Subcutaneous abdominal adipose tissue (tissue), 5 donors: ENCODE data around the gene CCDC78.
A peak's percentile ranks its signal among the peaks of the same experiment; 100 is the strongest.

Experiments
- H3K27ac ChIP-seq: one replicate; pipeline ENCODE4 v1.7.0; 2013; ENCODE audit warnings: low read depth, mild to moderate bottlenecking, inconsistent platforms, low read length, moderate library complexity
- H3K27me3 ChIP-seq, 5 donors: one replicate each; pipeline ENCODE4 v1.7.0; 2013; ENCODE audit warnings: low read length in 5 of 5, inconsistent platforms in 1 of 5; ENCODE audit not compliant: control insufficient read depth in 5 of 5, insufficient read depth in 4 of 5
- H3K36me3 ChIP-seq, 5 donors: one replicate each; pipeline ENCODE4 v1.7.0; 2013; ENCODE audit warnings: low read length in 5 of 5; ENCODE audit not compliant: control insufficient read depth in 5 of 5, insufficient read depth in 5 of 5
- H3K4me1 ChIP-seq, 5 donors: one replicate each; pipeline ENCODE4 v1.7.0; 2013; ENCODE audit warnings: low read length in 5 of 5, mild to moderate bottlenecking in 3 of 5, moderate library complexity in 1 of 5; ENCODE audit not compliant: control insufficient read depth in 5 of 5, insufficient read depth in 5 of 5
- H3K4me3 ChIP-seq, 5 donors: one replicate each; pipeline ENCODE4 v1.7.0; 2013; ENCODE audit warnings: low read length in 5 of 5, low read depth in 1 of 5
- H3K9ac ChIP-seq, 5 donors: one replicate each; pipeline ENCODE4 v1.7.0; 2013; ENCODE audit warnings: low read length in 5 of 5, mild to moderate bottlenecking in 4 of 5, moderate library complexity in 3 of 5
- H3K9me3 ChIP-seq, 5 donors: one replicate each; pipeline ENCODE4 v1.7.0; 2013; ENCODE audit warnings: low read length in 5 of 5; ENCODE audit not compliant: control insufficient read depth in 5 of 5
- donor health status: healthy.
- donor health status: healthy.
- donor health status: healthy.
- donor health status: healthy.
- donor health status: healthy.

The CCDC78 gene

DNA sequence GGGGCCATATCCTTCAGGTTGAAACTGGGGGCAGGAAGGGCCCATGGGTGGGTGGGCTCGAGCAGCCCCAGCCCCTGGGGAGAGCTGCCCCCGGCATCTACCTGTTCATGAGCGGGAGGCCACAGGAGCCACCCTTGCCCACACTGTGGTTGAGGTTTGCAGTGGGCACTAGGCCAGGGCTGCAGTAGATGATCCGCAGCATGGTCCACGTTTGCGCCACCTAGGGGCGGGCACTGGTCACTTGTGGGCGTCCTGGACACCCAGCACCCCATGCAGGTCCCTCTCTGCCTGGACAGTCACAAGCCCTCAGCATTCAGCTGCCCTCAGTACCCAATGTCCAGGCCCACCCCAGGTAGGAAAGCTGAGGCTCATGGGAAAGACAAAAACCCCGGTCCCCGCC is 40.3 kb downstream of the CCDC78 start:
- Histone ChIP-seq H3K4me3 (no peak overlapping the region), H3K9me3 (no peaks in the 10 kb centered on the region), H3K27ac (no peak overlapping the region), H3K27me3 (no peaks in the 10 kb centered on the region), H3K4me1 (peaks cover 11 to 74% (median 62%) of the 10 kb centered on the region in 5 donors), H3K36me3 (peaks cover 0 to 35% (median 31%) of the 10 kb centered on the region in 5 donors), H3K9ac (no peak overlapping the region)

DNA sequence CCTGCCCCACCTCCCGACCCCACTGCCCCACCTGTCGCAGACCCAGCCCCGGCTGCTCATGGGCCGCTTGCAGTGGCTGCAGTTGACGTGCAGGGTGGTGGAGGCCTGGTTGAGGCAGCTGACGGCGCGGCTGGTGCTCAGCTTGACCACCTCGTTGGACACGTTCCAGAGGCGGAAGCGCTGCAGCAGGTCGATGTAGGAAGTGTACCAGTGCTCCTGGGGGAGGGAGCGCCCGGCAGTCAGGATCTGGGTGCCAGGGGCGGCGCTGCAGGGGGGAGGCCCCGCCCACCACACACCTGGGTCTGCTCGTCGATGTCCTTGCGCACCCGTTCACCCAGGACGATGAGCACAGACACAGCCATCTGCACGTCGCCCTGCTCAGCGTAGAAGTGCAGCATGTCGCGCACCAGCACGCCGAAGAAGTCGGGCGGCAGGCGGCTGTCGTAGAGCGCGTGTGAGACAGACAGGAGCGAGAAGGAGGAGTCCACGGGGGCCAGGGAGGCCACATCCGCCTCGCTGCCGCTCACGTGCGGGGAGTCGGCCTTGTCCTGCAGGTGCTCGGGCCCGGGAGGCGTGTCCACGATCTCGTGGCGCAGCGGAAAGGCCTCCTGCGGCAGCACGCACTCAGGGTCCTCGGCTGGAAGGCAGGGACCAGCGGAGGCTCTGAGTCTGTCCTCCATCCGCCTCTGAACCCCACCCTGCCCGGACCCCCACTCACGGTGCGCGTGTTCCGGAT is 41.1 kb downstream of the CCDC78 start:
- no peaks in the 10 kb centered on the region for H3K9me3 ChIP-seq
- H3K4me1 ChIP-seq = peaks cover 11 to 71% (median 59%) of the 10 kb centered on the region in 5 donors
- no peak overlapping the region for H3K9ac ChIP-seq
- H3K27ac ChIP-seq = no peak overlapping the region
- no peaks in the 10 kb centered on the region for H3K27me3 ChIP-seq
- peak overlapping the region in 2 of 5 donors; percentile 68 to 78 for H3K4me3 ChIP-seq
- H3K36me3 ChIP-seq = peaks cover 0 to 35% (median 31%) of the 10 kb centered on the region in 5 donors

DNA sequence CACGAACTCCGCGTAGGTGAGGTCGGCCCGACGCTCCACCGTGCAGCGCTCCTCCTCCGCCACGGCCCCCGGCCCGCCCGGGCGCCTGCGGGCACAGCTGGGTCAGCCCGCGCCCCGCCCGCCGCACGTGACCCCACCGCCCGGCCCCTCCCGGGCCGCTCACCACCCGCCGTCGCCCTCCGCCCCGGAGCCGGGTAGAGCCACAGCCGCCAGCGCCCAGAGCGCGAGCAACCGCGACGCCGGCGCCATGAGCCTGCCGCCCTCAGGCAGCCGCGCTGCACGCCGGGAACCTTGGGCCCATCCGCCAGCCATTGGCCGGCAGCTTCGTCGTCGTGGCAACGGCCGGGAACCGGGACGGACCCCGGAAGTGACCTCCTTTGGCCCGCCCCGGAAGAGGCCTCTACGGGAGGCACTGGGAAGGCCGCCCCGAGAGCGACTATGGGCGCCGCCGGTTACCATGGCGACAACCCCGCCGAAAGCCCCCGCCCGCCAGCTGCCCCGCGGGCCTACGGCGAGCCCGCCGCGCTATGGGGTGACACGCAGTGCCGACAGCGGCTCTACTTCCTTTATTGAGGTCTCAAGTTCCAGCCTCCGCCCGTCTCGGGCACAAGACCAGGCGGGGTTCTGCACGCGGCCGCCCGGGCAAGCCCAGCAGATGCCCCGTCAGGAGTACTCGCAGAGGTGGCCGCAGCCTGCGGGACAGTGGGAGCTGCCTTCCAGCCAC is 42.0 kb downstream of the CCDC78 start, which contains the start of gene JMJD8:
Gene JMJD8, minus strand, starts transcription at position 264 of the 724 bp plus-strand sequence. Its CDS starts 15 bp downstream, at position 249.
- peak within 1 kb of the TSS; percentile 50 for H3K27ac ChIP-seq
- no peaks in the 10 kb centered on the region for H3K27me3 ChIP-seq
- peaks cover 7 to 69% (median 55%) of the 10 kb centered on the region in 5 donors for H3K4me1 ChIP-seq
- peak within 1 kb of the TSS in 4 of 5 donors; percentile 58 to 78 (median 68) for H3K9ac ChIP-seq
- H3K9me3 ChIP-seq = no peaks in the 10 kb centered on the region
- H3K4me3 ChIP-seq = peak within 1 kb of the TSS in 4 of 5 donors; percentile 67 to 80 (median 73)
- H3K36me3 ChIP-seq = peaks cover 0 to 35% (median 31%) of the 10 kb centered on the region in 5 donors

DNA sequence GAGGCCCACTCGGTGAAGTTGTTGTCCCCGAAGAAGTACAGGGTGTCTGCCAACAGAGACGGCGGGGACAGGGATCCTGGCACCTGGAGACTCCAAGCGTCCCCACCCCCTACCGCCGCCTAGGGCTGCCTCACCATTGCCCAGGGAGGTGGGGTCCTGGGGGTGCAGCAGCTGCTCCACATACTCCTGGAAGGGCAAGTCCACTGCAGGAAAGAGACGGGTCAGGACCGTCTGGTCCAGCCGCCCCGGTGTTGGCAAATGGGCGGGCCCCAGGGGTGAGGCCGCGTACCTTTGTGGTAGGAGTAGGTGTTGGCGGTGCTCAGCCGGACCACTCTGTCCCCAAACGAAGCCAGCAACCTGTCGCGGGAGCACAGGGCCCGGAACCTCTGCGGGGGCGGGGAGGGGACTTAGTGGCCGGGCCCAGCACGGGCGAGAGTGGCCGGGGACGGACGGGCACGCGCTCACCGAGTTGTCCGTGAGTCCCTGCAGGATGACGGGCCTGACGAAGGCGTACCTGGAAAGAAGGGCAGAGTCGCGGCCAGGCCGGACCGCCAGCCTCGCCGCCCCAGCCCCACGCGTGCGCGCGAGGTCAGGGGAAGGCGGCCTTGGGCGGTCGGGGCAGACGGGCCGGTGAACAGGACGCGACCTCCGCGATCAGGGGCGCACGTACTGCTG is 42.7 kb downstream of the CCDC78 start:
- Histone ChIP-seq H3K9me3 (no peaks in the 10 kb centered on the region), H3K4me1 (peaks cover 4 to 68% (median 51%) of the 10 kb centered on the region in 5 donors), H3K9ac (peak overlapping the region in 3 of 5 donors; percentile 62 to 71 (median 68)), H3K4me3 (peak overlapping the region in 4 of 5 donors; percentile 67 to 80 (median 73)), H3K36me3 (peaks cover 0 to 35% (median 31%) of the 10 kb centered on the region in 5 donors), H3K27ac (peak overlapping the region; percentile 37), H3K27me3 (no peaks in the 10 kb centered on the region)

GRCh38 chr16:682493-683395 is 43.5 kb downstream of the CCDC78 start:
- H3K27me3 ChIP-seq = no peaks in the 10 kb centered on the region
- H3K36me3 ChIP-seq = peaks cover 0 to 34% (median 29%) of the 10 kb centered on the region in 5 donors
- peak overlapping the region in 2 of 5 donors; percentile 68 to 78 for H3K4me3 ChIP-seq
- peak overlapping the region; percentile 37 for H3K27ac ChIP-seq
- H3K9me3 ChIP-seq = no peaks in the 10 kb centered on the region
- H3K9ac ChIP-seq = peak overlapping the region in 3 of 5 donors; percentile 24 to 71 (median 62)
- peaks cover 4 to 65% (median 51%) of the 10 kb centered on the region in 5 donors for H3K4me1 ChIP-seq

DNA sequence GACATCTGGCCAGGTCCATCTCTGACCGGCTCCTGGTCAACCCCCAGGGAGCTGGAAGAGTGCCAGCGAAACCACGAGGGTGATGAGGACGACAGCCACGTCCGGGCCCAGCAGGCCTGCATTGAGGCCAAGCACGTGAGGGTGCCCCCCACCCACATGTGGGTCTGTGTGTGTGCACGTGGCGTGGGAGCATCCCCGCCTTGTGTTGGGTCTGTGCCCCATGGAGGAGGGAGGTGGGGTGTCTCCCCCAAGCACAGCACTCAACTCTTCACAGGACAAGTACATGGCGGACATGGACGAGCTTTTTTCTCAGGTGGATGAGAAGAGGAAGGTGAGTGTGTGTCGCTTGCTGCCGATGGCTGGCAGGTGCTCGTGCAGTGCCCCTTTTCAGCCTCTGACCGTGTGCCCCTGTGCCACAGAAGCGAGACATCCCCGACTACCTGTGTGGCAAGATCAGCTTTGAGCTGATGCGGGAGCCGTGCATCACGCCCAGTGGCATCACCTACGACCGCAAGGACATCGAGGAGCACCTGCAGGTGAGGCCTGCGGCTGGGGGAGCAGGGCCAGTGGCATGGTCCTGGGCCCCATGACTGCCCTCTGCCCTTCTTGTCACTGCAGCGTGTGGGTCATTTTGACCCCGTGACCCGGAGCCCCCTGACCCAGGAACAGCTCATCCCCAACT is 44.4 kb downstream of the CCDC78 start:
- Histone ChIP-seq H3K27me3 (peaks cover 0 to 3% (median 0%) of the 10 kb centered on the region in 5 donors), H3K4me1 (peaks cover 4 to 65% (median 51%) of the 10 kb centered on the region in 5 donors), H3K27ac (peak overlapping the region; percentile 62), H3K36me3 (peaks cover 0 to 25% (median 21%) of the 10 kb centered on the region in 5 donors), H3K9me3 (no peaks in the 10 kb centered on the region), H3K9ac (peak overlapping the region in 3 of 5 donors; percentile 84 to 90 (median 85)), H3K4me3 (peak overlapping the region in 4 of 5 donors; percentile 25 to 78 (median 74))

- Histone ChIP-seq H3K9me3 (no peaks in the 10 kb centered on the region), H3K36me3 (peaks cover 0 to 19% (median 16%) of the 10 kb centered on the region in 5 donors), H3K27ac (peak overlapping the region; percentile 62), H3K4me1 (peaks cover 4 to 69% (median 52%) of the 10 kb centered on the region in 5 donors), H3K27me3 (peaks cover 0 to 4% (median 0%) of the 10 kb centered on the region in 5 donors), H3K9ac (peak overlapping the region in 4 of 5 donors; percentile 84 to 90 (median 86)), H3K4me3 (peak overlapping the region; percentile 59 to 78 (median 75))
These were observed 45.1 kb downstream of the CCDC78 start for GRCh38 chr16:680967-681745.

- H3K27me3 ChIP-seq = peaks cover 0 to 4% (median 0%) of the 10 kb centered on the region in 5 donors
- H3K9me3 ChIP-seq = no peaks in the 10 kb centered on the region
- peaks cover 4 to 69% (median 57%) of the 10 kb centered on the region in 5 donors for H3K4me1 ChIP-seq
- peak overlapping the region; percentile 62 for H3K27ac ChIP-seq
- peak overlapping the region in 4 of 5 donors; percentile 84 to 90 (median 86) for H3K9ac ChIP-seq
- H3K4me3 ChIP-seq = peak overlapping the region; percentile 59 to 78 (median 75)
- peaks cover 0 to 19% (median 16%) of the 10 kb centered on the region in 5 donors for H3K36me3 ChIP-seq
These were observed 45.7 kb downstream of the CCDC78 start for GRCh38 chr16:680625-680945.
